AG04449 (cell line): ENCODE results near the gene FOXN1.

ENCODE experiments used
- CTCF ChIA-PET: fragments of 350-600 bp; formaldehyde crosslinking; extraction: SDS; loops from one replicate; lab custom pipeline; 2021; ENCODE audit warnings: antibody characterized with exemption; lab: Yijun Ruan, JAX
- POLR2A ChIA-PET: fragments of 400-600, 350-600 bp; formaldehyde crosslinking; extraction: SDS; loops from one replicate; lab custom pipeline; 2020; ENCODE audit warnings: antibody characterized with exemption, inconsistent platforms; lab: Yijun Ruan, JAX
- DNase-seq: peaks from one replicate; pipeline ENCODE4 v3.0.0-alpha.2; 2010; ENCODE audit warnings: low read depth, low spot score
- H3K4me3 ChIP-seq: 2 replicates; pipeline ENCODE4 v1.5.1; 2011; ENCODE audit warnings: low read depth, mild to moderate bottlenecking, control low read depth, low read length
- CTCF ChIP-seq: IDR thresholded peaks from one replicate; pipeline ENCODE4 v1.5.1; 2011; ENCODE audit warnings: mild to moderate bottlenecking, moderate library complexity, low read length, control low read depth, inconsistent platforms; ENCODE audit not compliant: insufficient read depth; ENCODE audit errors: missing control alignments

Gene FOXN1

GRCh38 chr17:28500712-28501379 lies 5.3 kb upstream of the FOXN1 start:
- CTCF ChIA-PET: interaction anchor here (3.8 to 16.3 kb wide), 2 partner anchors 11 to 36 kb away, joined by 13 to 258 read pairs; no protein-coding TSS in a partner anchor
- POLR2A ChIA-PET: no interaction called here
- no peak overlapping the region for H3K4me3 ChIP-seq
- no peak for DNase-seq
- no peak for TF ChIP-seq CTCF

GRCh38 chr17:28501421-28502284 lies 4.5 kb upstream of the FOXN1 start:
- POLR2A ChIA-PET: no interaction called here

GRCh38 chr17:28503420-28503819 lies 2.7 kb upstream of the FOXN1 start:
- no peak for DNase-seq
- TF ChIP-seq CTCF: no peak
- CTCF ChIA-PET: interaction anchor here (1.3 to 16.3 kb wide), 8 partner anchors 9 to 48 kb away, joined by 3 to 258 read pairs (median 8); no protein-coding TSS in a partner anchor
- POLR2A ChIA-PET: interaction anchor here (0.6 kb wide), 1 partner anchor 49 kb away, joined by 3 read pairs; the partner anchor contains the start of gene UNC119
- no peak overlapping the region for H3K4me3 ChIP-seq

More at GRCh38 chr17:28501421-28502284, 4.5 kb upstream of the FOXN1 start:
- TF ChIP-seq CTCF: no peak
- DNase-seq: no peak
- H3K4me3 ChIP-seq: no peak overlapping the region
- CTCF ChIA-PET: interaction anchor here (2.4 to 16.3 kb wide), 3 partner anchors 11 to 46 kb away, joined by 11 to 258 read pairs (median 13); no protein-coding TSS in a partner anchor

- ChIA-PET CTCF (interaction anchor here (1.1 to 6.9 kb wide), 4 partner anchors 12 to 113 kb away, joined by 3 to 43 read pairs (median 12); no protein-coding TSS in a partner anchor), POLR2A (no interaction called here)
- TF ChIP-seq CTCF: no peak
Measured at GRCh38 chr17:28506763-28507487, 777 bp downstream of the FOXN1 start.

GRCh38 chr17:28507567-28508203 lies 1.5 kb downstream of the FOXN1 start:
- DNase-seq: no peak
- CTCF ChIA-PET: interaction anchor here (1.1 to 6.9 kb wide), 4 partner anchors 13 to 112 kb away, joined by 3 to 43 read pairs (median 12); no protein-coding TSS in a partner anchor
- TF ChIP-seq CTCF: no peak
- POLR2A ChIA-PET: no interaction called here
- no peak overlapping the region for H3K4me3 ChIP-seq

More at GRCh38 chr17:28506763-28507487, 777 bp downstream of the FOXN1 start:
- DNase-seq: no peak
- H3K4me3 ChIP-seq: no peak overlapping the region
